ENCODE results near the gene AP1AR.

- TF ChIP-seq, protein P1, sequence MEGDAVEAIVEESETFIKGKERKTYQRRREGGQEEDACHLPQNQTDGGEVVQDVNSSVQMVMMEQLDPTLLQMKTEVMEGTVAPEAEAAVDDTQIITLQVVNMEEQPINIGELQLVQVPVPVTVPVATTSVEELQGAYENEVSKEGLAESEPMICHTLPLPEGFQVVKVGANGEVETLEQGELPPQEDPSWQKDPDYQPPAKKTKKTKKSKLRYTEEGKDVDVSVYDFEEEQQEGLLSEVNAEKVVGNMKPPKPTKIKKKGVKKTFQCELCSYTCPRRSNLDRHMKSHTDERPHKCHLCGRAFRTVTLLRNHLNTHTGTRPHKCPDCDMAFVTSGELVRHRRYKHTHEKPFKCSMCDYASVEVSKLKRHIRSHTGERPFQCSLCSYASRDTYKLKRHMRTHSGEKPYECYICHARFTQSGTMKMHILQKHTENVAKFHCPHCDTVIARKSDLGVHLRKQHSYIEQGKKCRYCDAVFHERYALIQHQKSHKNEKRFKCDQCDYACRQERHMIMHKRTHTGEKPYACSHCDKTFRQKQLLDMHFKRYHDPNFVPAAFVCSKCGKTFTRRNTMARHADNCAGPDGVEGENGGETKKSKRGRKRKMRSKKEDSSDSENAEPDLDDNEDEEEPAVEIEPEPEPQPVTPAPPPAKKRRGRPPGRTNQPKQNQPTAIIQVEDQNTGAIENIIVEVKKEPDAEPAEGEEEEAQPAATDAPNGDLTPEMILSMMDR (IDR thresholded peaks at IDR 0.05): no peak
- TF ChIP-seq ZFX (IDR thresholded peaks at IDR 0.05; ENCODE audit: borderline replicate concordance): no peak
Measured at GRCh38 chr4:112311516-112311915, 79.9 kb downstream of the AP1AR start.

Measured in 22Rv1 (cell line).